GM23338 (cell line): ENCODE measurements around the gene ANKRD44.

Experiments used
- CTCF ChIP-seq, 2 experiments: fragments of 200-600 bp in 1 of 2; sonication (generic) in 1 of 2; conservative IDR thresholded peaks; 2 replicates each; pipeline versions ENCODE4 v1.5.1 to v1.6.1; 2016 to 2017; ENCODE audit warnings: antibody characterized with exemption in 2 of 2, low read depth in 2 of 2, mild to moderate bottlenecking in 2 of 2, moderate library complexity in 1 of 2
- EZH2 ChIP-seq: fragments of 200-600 bp; sonication (generic); IDR thresholded peaks from one replicate; pipeline ENCODE4 v1.8.0; 2017; ENCODE audit warnings: antibody characterized with exemption, mild to moderate bottlenecking, low read depth; ENCODE audit not compliant: unreplicated experiment
- EZH2phosphoT487 ChIP-seq: fragments of 200-600 bp; sonication (generic); IDR thresholded peaks from one replicate; pipeline ENCODE4 v1.8.1; 2018; ENCODE audit warnings: antibody characterized with exemption; ENCODE audit not compliant: unreplicated experiment
- JUNB ChIP-seq: IDR thresholded peaks from one replicate; pipeline ENCODE4 v1.6.1; 2016; ENCODE audit warnings: antibody characterized with exemption; ENCODE audit not compliant: unreplicated experiment
- POLR2AphosphoS5 ChIP-seq: IDR thresholded peaks from 2 replicates; pipeline ENCODE4 v1.6.1; 2016; ENCODE audit warnings: antibody characterized with exemption, low read depth
- REST ChIP-seq: IDR thresholded peaks from one replicate; pipeline ENCODE4 v1.6.1; 2018; ENCODE audit warnings: antibody characterized with exemption; ENCODE audit not compliant: unreplicated experiment
- ZNF331 ChIP-seq: fragments of 250-450 bp; sonication (Bioruptor Pico); IDR thresholded peaks from 2 replicates; pipeline ENCODE4 v1.5.0; 2020; ENCODE audit warnings: low read depth, mild to moderate bottlenecking, moderate library complexity

- TF ChIP-seq REST (no peak), POLR2AphosphoS5 (no peak), CTCF (conservative IDR thresholded peaks at IDR 0.05; ENCODE audit: low read depth in 2 of 2) (no peak), EZH2phosphoT487 (no peak), JUNB (no peak), EZH2 (no peak), ZNF331 (CRISPR knock-in tag) (no peak)
These were observed 342.8 kb downstream of the ANKRD44 start for GRCh38 chr2:196967775-196968174.
